Liver (tissue), 9 donors: Measurements from ENCODE around the gene ATP6V1E1. TPM values are rescaled to one million over a fixed set of nuclear protein-coding genes. Genes with fewer than 3 reads are reported as not detected.

Source experiments
- DNase-seq: peaks from one replicate; pipeline ENCODE4 v3.0.0-alpha.2; 2017; ENCODE audit warnings: low spot score
- H3K27ac ChIP-seq, 2 donors: one replicate each; pipeline ENCODE4 v1.7.0; 2013; ENCODE audit warnings: inconsistent platforms in 2 of 2, low read length in 2 of 2, control low read depth in 1 of 2, low read depth in 1 of 2, mild to moderate bottlenecking in 1 of 2
- H3K27me3 ChIP-seq, 4 donors: one replicate each; pipeline versions ENCODE4 v1.6.1 to v1.7.0; 2013; ENCODE audit warnings: low read length in 3 of 4, inconsistent platforms in 1 of 4, mild to moderate bottlenecking in 1 of 4, moderate library complexity in 1 of 4; ENCODE audit not compliant: control insufficient read depth in 4 of 4, insufficient read depth in 4 of 4
- H3K36me3 ChIP-seq, 4 donors: one replicate each; pipeline versions ENCODE4 v1.6.1 to v1.7.0; 2013; ENCODE audit warnings: low read length in 3 of 4, mild to moderate bottlenecking in 3 of 4, low read depth in 1 of 4, moderate library complexity in 1 of 4; ENCODE audit not compliant: control insufficient read depth in 4 of 4, insufficient read depth in 3 of 4
- H3K4me1 ChIP-seq, 4 donors: one replicate each; pipeline versions ENCODE4 v1.6.1 to v1.7.0; 2013; ENCODE audit warnings: low read length in 3 of 4, mild to moderate bottlenecking in 3 of 4, moderate library complexity in 1 of 4; ENCODE audit not compliant: control insufficient read depth in 4 of 4, insufficient read depth in 4 of 4
- H3K4me3 ChIP-seq, 3 donors: one replicate each; pipeline versions ENCODE4 v1.6.1 to v1.7.0; 2013; ENCODE audit warnings: low read length in 3 of 3, control low read depth in 1 of 3, low read depth in 1 of 3, mild to moderate bottlenecking in 1 of 3
- H3K9ac ChIP-seq, 2 donors: one replicate each; pipeline ENCODE4 v1.7.0; 2013; ENCODE audit warnings: low read length in 2 of 2, mild to moderate bottlenecking in 2 of 2, moderate library complexity in 2 of 2, control low read depth in 1 of 2, low read depth in 1 of 2
- H3K9me3 ChIP-seq, 4 donors: one replicate each; pipeline versions ENCODE4 v1.6.1 to v1.7.0; 2013; ENCODE audit warnings: low read length in 3 of 4; ENCODE audit not compliant: control insufficient read depth in 4 of 4
- ATF3 ChIP-seq: IDR thresholded peaks from 2 replicates; pipeline ENCODE4 v1.6.1; 2016; ENCODE audit warnings: antibody characterized with exemption
- CTCF ChIP-seq: fragments of 150-350 bp; IDR thresholded peaks from 2 replicates; pipeline ENCODE4 v1.5.1; 2017; ENCODE audit warnings: improper control_type of control experiment, low read depth, low read length; ENCODE audit not compliant: missing input control
- EGR1 ChIP-seq, 2 donors: IDR thresholded peaks; 2 replicates each; pipeline ENCODE4 v1.6.1; 2016 to 2018; ENCODE audit warnings: antibody characterized with exemption in 2 of 2, low read depth in 2 of 2
- FOXA1 ChIP-seq: IDR thresholded peaks from 2 replicates; pipeline ENCODE4 v1.6.1; 2016; ENCODE audit warnings: antibody characterized with exemption
- GABPA ChIP-seq, 2 donors: IDR thresholded peaks in 1 of 2; conservative IDR thresholded peaks in 1 of 2; 2 replicates each; pipeline ENCODE4 v1.6.1; 2016; ENCODE audit warnings: antibody characterized with exemption in 2 of 2, mild to moderate bottlenecking in 1 of 2, moderate library complexity in 1 of 2
- HNF4A ChIP-seq, 2 donors: conservative IDR thresholded peaks; 2 replicates each; pipeline ENCODE4 v1.6.1; 2016; ENCODE audit warnings: antibody characterized with exemption in 2 of 2, mild to moderate bottlenecking in 2 of 2
- HNF4G ChIP-seq: IDR thresholded peaks from 2 replicates; pipeline ENCODE4 v1.6.1; 2016; ENCODE audit warnings: antibody characterized with exemption
- JUND ChIP-seq, 2 donors: IDR thresholded peaks; 2 replicates each; pipeline ENCODE4 v1.6.1; 2016; ENCODE audit warnings: antibody characterized with exemption in 2 of 2
- MAX ChIP-seq: IDR thresholded peaks from 2 replicates; pipeline ENCODE4 v1.6.1; 2016; ENCODE audit warnings: antibody characterized with exemption
- NR2F2 ChIP-seq: IDR thresholded peaks from 2 replicates; pipeline ENCODE4 v1.6.1; 2016; ENCODE audit warnings: antibody characterized with exemption
- RAD21 ChIP-seq, 2 donors: IDR thresholded peaks; 2 replicates each; pipeline ENCODE4 v1.6.1; 2016; ENCODE audit warnings: antibody characterized with exemption in 2 of 2, mild to moderate bottlenecking in 2 of 2
- REST ChIP-seq: IDR thresholded peaks from 2 replicates; pipeline ENCODE4 v1.6.1; 2016; ENCODE audit warnings: antibody characterized with exemption, mild to moderate bottlenecking
- RXRA ChIP-seq, 2 donors: IDR thresholded peaks; 2 replicates each; pipeline ENCODE4 v1.6.1; 2017 to 2018; ENCODE audit warnings: antibody characterized with exemption in 2 of 2, mild to moderate bottlenecking in 1 of 2
- SP1 ChIP-seq: IDR thresholded peaks from 2 replicates; pipeline ENCODE4 v1.6.1; 2018; ENCODE audit warnings: antibody characterized with exemption, mild to moderate bottlenecking
- TAF1 ChIP-seq: conservative IDR thresholded peaks from 2 replicates; pipeline ENCODE4 v1.6.1; 2016; ENCODE audit warnings: antibody characterized with exemption, mild to moderate bottlenecking
- YY1 ChIP-seq: IDR thresholded peaks from 2 replicates; pipeline ENCODE4 v1.6.1; 2016; ENCODE audit warnings: antibody characterized with exemption, mild to moderate bottlenecking
- ZBTB33 ChIP-seq: IDR thresholded peaks from 2 replicates; pipeline ENCODE4 v1.6.1; 2016; ENCODE audit warnings: antibody characterized with exemption
- WGBS: extraction: QIAGEN DNeasy Blood & Tissue Kit; methylation state at CpG from one replicate; pipeline ENCODE4 v1.1.7; 2013; 5-methylcytosine and 5-hydroxymethylcytosine counted together
- polyA plus RNA-seq, 2 donors: library from polyadenylated mRNA; stranded (reverse) in 1 of 2; unstranded in 1 of 2; fragments of 200-250 nt in 1 of 2; fragments of >200 nt in 1 of 2; fragmentation: Nextera tagmentation in 1 of 2; extraction: Ambion mirVana in 1 of 2; gene quantifications; one replicate each; pipeline versions ENCODE4 v1.2.1 to v1.2.3, GENCODE V29; 2013 to 2015
- total RNA-seq, 2 donors: library from RNA; depleted of rRNA; stranded (reverse); fragments of >200 nt; gene quantifications; one replicate each; pipeline ENCODE4 v1.2.3, GENCODE V29; 2014
- donor health status: healthy.
- donor health status: healthy.
- donor health status: healthy.
- donor health status: healthy.
- donor health status: healthy.

The ATP6V1E1 gene
- total and polyA plus RNA-seq, 4 donors: 44.6 to 53.1 (median 49.1) TPM

GRCh38 chr22:17634696-17635095, 6.1 kb upstream of the ATP6V1E1 start:
- Histone ChIP-seq H3K4me1 (peaks cover 2 to 12% (median 5%) of the 10 kb centered on the region in 4 donors), H3K27me3 (no peaks in the 10 kb centered on the region), H3K9ac (no peak overlapping the region), H3K9me3 (no peaks in the 10 kb centered on the region), H3K27ac (no peak overlapping the region), H3K36me3 (peaks cover 0 to 2% (median 0%) of the 10 kb centered on the region in 4 donors), H3K4me3 (no peak overlapping the region)
- WGBS: 96% methylated on average over 3 of the region's 3 CpGs
- TF ChIP-seq RAD21 (IDR thresholded peaks at IDR 0.05) (no peak), TAF1 (no peak), REST (no peak), NR2F2 (no peak), SP1 (no peak), RXRA (IDR thresholded peaks at IDR 0.05) (no peak), EGR1 (IDR thresholded peaks at IDR 0.05; ENCODE audit: low read depth in 2 of 2) (no peak), MAX (no peak), YY1 (no peak), HNF4A (conservative IDR thresholded peaks at IDR 0.05) (no peak), ZBTB33 (no peak), HNF4G (no peak), JUND (IDR thresholded peaks at IDR 0.05) (no peak), GABPA (IDR thresholded peaks at IDR 0.05 in 1 of 2, conservative IDR thresholded peaks at IDR 0.05 in 1 of 2) (no peak), CTCF (no peak), FOXA1 (no peak), ATF3 (no peak)
- DNase-seq: no peak

- 91% methylated on average over 3 of the region's 3 CpGs for WGBS
Measured at GRCh38 chr22:17633998-17634323, 5.4 kb upstream of the ATP6V1E1 start.

More at GRCh38 chr22:17633998-17634323, 5.4 kb upstream of the ATP6V1E1 start:
- Histone ChIP-seq H3K36me3 (peaks cover 0 to 2% (median 0%) of the 10 kb centered on the region in 4 donors), H3K9ac (no peak overlapping the region), H3K4me1 (peaks cover 2 to 17% (median 9%) of the 10 kb centered on the region in 4 donors), H3K27ac (peak overlapping the region in 1 of 2 donors; percentile 21), H3K4me3 (no peak overlapping the region), H3K27me3 (no peaks in the 10 kb centered on the region), H3K9me3 (no peaks in the 10 kb centered on the region)
- no peak for TF ChIP-seq EGR1 (IDR thresholded peaks at IDR 0.05; ENCODE audit: low read depth in 2 of 2)
- TF ChIP-seq HNF4A (conservative IDR thresholded peaks at IDR 0.05): no peak
- TF ChIP-seq RXRA (IDR thresholded peaks at IDR 0.05): no peak
- no peak for TF ChIP-seq CTCF
- TF ChIP-seq YY1: no peak
- no peak for TF ChIP-seq FOXA1
- DNase-seq: no peak
